ENCODE results near the gene GPC5. TPM values are rescaled to one million over a fixed set of nuclear protein-coding genes. Genes with fewer than 3 reads are reported as not detected.

Gene GPC5
- total and polyA plus RNA-seq, 2 of the 8 experiments (the other 6 are each of a cell fraction or from before 2014, with no cell fraction given): 0.20 to 0.39 TPM

GRCh38 chr13:91571681-91572080 lies 173.3 kb downstream of the GPC5 start:
- WGBS, 2 experiments (ENCODE audit: extremely low coverage in 1 of 2, insufficient coverage in 1 of 2, insufficient read length in 1 of 2, insufficient replicate concordance in 2 of 2, low coverage in 1 of 2, low lambda C conversion rate in 2 of 2, missing lambda C conversion rate in 1 of 2): 84% methylated on average over 5 of the region's 5 CpGs; no CpG with 5 or more reads in 1 of the 2 experiments
- no peak overlapping the region for H4K91ac ChIP-seq (replicated peaks; ENCODE audit: insufficient read length, low read length)
- ChIA-PET CTCF (ENCODE audit: partially characterized antibody) (no interaction called here), POLR2A (ENCODE audit: partially characterized antibody) (no interaction called here)
- H3K4ac ChIP-seq (replicated peaks; ENCODE audit: insufficient read length, low read depth, low read length): no peak overlapping the region
- no peak overlapping the region for H2BK5ac ChIP-seq (ENCODE audit: low read depth, low read length)
- no peak overlapping the region for H2AK5ac ChIP-seq (ENCODE audit: low read depth, low read length)
- no peak overlapping the region for H3K4me3 ChIP-seq (ENCODE audit: extremely low read depth in 1 of 4, insufficient read depth in 2 of 4, low read depth in 3 of 4, low read length in 4 of 4)
- DNase-seq (ENCODE audit: low read depth in 1 of 2, low spot score in 2 of 2) (no peak), FAIRE-seq (no peak)
- H3K36me3 ChIP-seq (ENCODE audit: control insufficient read depth in 2 of 4, insufficient read depth in 4 of 4, low read length in 3 of 4): no peaks in the 10 kb centered on the region
- H3K4me1 ChIP-seq (replicated peaks in 1 of 4; ENCODE audit: control insufficient read depth in 3 of 4, insufficient read depth in 4 of 4, low read length in 3 of 4): no peaks in the 10 kb centered on the region
- no peak overlapping the region for H2BK20ac ChIP-seq (ENCODE audit: low read length)
- no peak overlapping the region for H4K5ac ChIP-seq (ENCODE audit: insufficient read length, low read depth, low read length)
- H2BK15ac ChIP-seq (ENCODE audit: low read length): no peak overlapping the region
- no peaks in the 10 kb centered on the region for H3K79me1 ChIP-seq (ENCODE audit: low read depth, low read length)
- no peak overlapping the region for H3K4me2 ChIP-seq (ENCODE audit: insufficient read depth in 1 of 2, low read depth in 2 of 2, low read length in 2 of 2)
- H3K23ac ChIP-seq (ENCODE audit: insufficient read length): no peak overlapping the region
- H2BK120ac ChIP-seq (replicated peaks; ENCODE audit: low read depth, low read length): no peak overlapping the region
- H3K27ac ChIP-seq (ENCODE audit: low read depth, low read length): no peak overlapping the region
- no peak overlapping the region for H2AFZ ChIP-seq (ENCODE audit: low read length)
- no peaks in the 10 kb centered on the region for H3K27me3 ChIP-seq (replicated peaks in 1 of 4; ENCODE audit: control insufficient read depth in 3 of 4, extremely low read depth in 1 of 4, insufficient read depth in 3 of 4, low read length in 3 of 4)
- H3K9me3 ChIP-seq (ENCODE audit: insufficient read depth in 2 of 2, low read depth in 1 of 2, low read length in 1 of 2): no peaks in the 10 kb centered on the region
- no peak overlapping the region for H3K56ac ChIP-seq (replicated peaks; ENCODE audit: insufficient read length, low read depth, low read length)
- no peaks in the 10 kb centered on the region for H4K20me1 ChIP-seq (replicated peaks in 1 of 2; ENCODE audit: control insufficient read depth in 1 of 2, insufficient read depth in 2 of 2, low read length in 2 of 2)
- H3K18ac ChIP-seq (ENCODE audit: extremely low read depth, low read length): no peak overlapping the region
- no peak overlapping the region for H4K8ac ChIP-seq (ENCODE audit: extremely low read depth, insufficient read depth, low read length)
- no peaks in the 10 kb centered on the region for H3K79me2 ChIP-seq (ENCODE audit: control insufficient read depth in 1 of 2, insufficient read depth in 2 of 2, low read length in 2 of 2)
- H3K23me2 ChIP-seq (ENCODE audit: low read depth, low read length): no peaks in the 10 kb centered on the region
- no peak overlapping the region for H2BK12ac ChIP-seq (ENCODE audit: low read depth, low read length)
- TF ChIP-seq YY1 (IDR thresholded peaks at IDR 0.05; ENCODE audit: low read depth, low read length) (no peak), CEBPB (IDR thresholded peaks at IDR 0.05; ENCODE audit: low read depth, low read length) (no peak), CHD2 (IDR thresholded peaks at IDR 0.05; ENCODE audit: low read length) (no peak)
- no peak overlapping the region for H3K9ac ChIP-seq (replicated peaks in 1 of 4; ENCODE audit: extremely low read depth in 1 of 4, low read depth in 3 of 4, low read length in 3 of 4)
- no peak overlapping the region for H3K14ac ChIP-seq (ENCODE audit: insufficient read length)

Data from H1 (cell line).